Kidney glomerular epithelial cell (primary cell): Measurements from ENCODE around the gene ABHD17C.
"Not testable (repeated sequence)": the region's sequence is repeated elsewhere in the genome, so short reads cannot be mapped to it uniquely, and the experiment has no call there.

Experiments used
- DNase-seq: peaks from one replicate; lab custom pipeline; 2025; lab: John Stamatoyannopoulos, UW

The ABHD17C gene

GRCh38 chr15:80695099-80695910 is at the start of gene ABHD17C:
TSS of gene ABHD17C (plus strand) at chr15:80695310. CDS start at chr15:80695430, 120 bp downstream.
- DNase-seq: peak; percentile 12

- DNase-seq: no peak
Observed at GRCh38 chr15:80645494-80646065, 49.5 kb upstream of the ABHD17C start.

GRCh38 chr15:80647424-80647823 is 47.7 kb upstream of the ABHD17C start:
- DNase-seq: not testable (repeated sequence)

- DNase-seq: no peak
Observed at GRCh38 chr15:80654299-80654698, 40.8 kb upstream of the ABHD17C start.

GRCh38 chr15:80659375-80659774 is 35.7 kb upstream of the ABHD17C start:
- no peak for DNase-seq

- peak; percentile 54 for DNase-seq
Observed at GRCh38 chr15:80660119-80660518, 35.0 kb upstream of the ABHD17C start.

- DNase-seq: no peak
Observed at GRCh38 chr15:80662129-80662528, 33.0 kb upstream of the ABHD17C start.

- no peak for DNase-seq
Observed at GRCh38 chr15:80662757-80663553, 32.2 kb upstream of the ABHD17C start.

- DNase-seq: no peak
Observed at GRCh38 chr15:80665151-80665550, 30.0 kb upstream of the ABHD17C start.

GRCh38 chr15:80667936-80668335 is 27.2 kb upstream of the ABHD17C start:
- no peak for DNase-seq

- DNase-seq: no peak
Observed at GRCh38 chr15:80668546-80669236, 26.4 kb upstream of the ABHD17C start.

- DNase-seq: no peak
Observed at GRCh38 chr15:80669663-80670273, 25.3 kb upstream of the ABHD17C start.

- DNase-seq: no peak
Observed at GRCh38 chr15:80673561-80674244, 21.4 kb upstream of the ABHD17C start.

GRCh38 chr15:80674245-80674614 is 20.9 kb upstream of the ABHD17C start:
- no peak for DNase-seq

- no peak for DNase-seq
Observed at GRCh38 chr15:80677041-80677440, 18.1 kb upstream of the ABHD17C start.

GRCh38 chr15:80679167-80679803 is 15.8 kb upstream of the ABHD17C start:
- DNase-seq: no peak

- DNase-seq: no peak
Observed at GRCh38 chr15:80679804-80680175, 15.3 kb upstream of the ABHD17C start.

- no peak for DNase-seq
Observed at GRCh38 chr15:80682201-80682600, 12.9 kb upstream of the ABHD17C start.

GRCh38 chr15:80684697-80685096 is 10.4 kb upstream of the ABHD17C start:
- no peak for DNase-seq

GRCh38 chr15:80685628-80686027 is 9.5 kb upstream of the ABHD17C start:
- DNase-seq: no peak

- no peak for DNase-seq
Observed at GRCh38 chr15:80689294-80689693, 5.8 kb upstream of the ABHD17C start.
